HFFc6 (cell line): ENCODE measurements around the gene CIDEB. TPM values are rescaled to one million over a fixed set of nuclear protein-coding genes. Genes with fewer than 3 reads are reported as not detected.
A peak's percentile ranks its signal among the peaks of the same experiment; 100 is the strongest.

Experiments used
- DNase-seq: peaks from one replicate; pipeline ENCODE4 v3.0.0-alpha.2; 2018
- H3K27ac Mint-ChIP-seq: 2 replicates; pipeline ENCODE4 v1.8.0; 2020; ENCODE audit warnings: mild to moderate bottlenecking, mixed read lengths
- H3K27me3 Mint-ChIP-seq: 2 replicates; pipeline ENCODE4 v1.8.0; 2021; ENCODE audit warnings: mild to moderate bottlenecking, moderate library complexity, mixed read lengths; ENCODE audit not compliant: insufficient read depth
- H3K36me3 Mint-ChIP-seq: 2 replicates; pipeline ENCODE4 v1.8.0; 2021; ENCODE audit warnings: low read depth, mixed read lengths
- H3K4me1 Mint-ChIP-seq: 2 replicates; pipeline ENCODE4 v1.8.0; 2020; ENCODE audit warnings: low read depth, mixed read lengths
- H3K4me3 Mint-ChIP-seq: 2 replicates; pipeline ENCODE4 v1.8.0; 2020; ENCODE audit warnings: mild to moderate bottlenecking, moderate library complexity, mixed read lengths
- H3K9me3 Mint-ChIP-seq: 2 replicates; pipeline ENCODE4 v1.8.0; 2020; ENCODE audit warnings: mild to moderate bottlenecking, mixed read lengths
- total RNA-seq, 6 experiments: library from RNA; stranded (reverse); fragmentation: NEBNext Ultra II Directional; extraction: Animal tissue kit (Norgen Biotek cat#: 25700); gene quantifications; 2 replicates in 1 of 6; 3 replicates in 5 of 6; pipeline ENCODE4 v1.2.3, GENCODE V29; 2021
- TF ChIP-seq, protein P1 (sequence below): fragments of 200-600 bp; sonication (generic); IDR thresholded peaks from 2 replicates; pipeline ENCODE4 v1.5.0; 2021; ENCODE audit warnings: antibody characterized with exemption, mild to moderate bottlenecking

The CIDEB gene
- total RNA-seq, 6 experiments from 2014 or later: 0.17 to 0.40 (median 0.20) TPM; not detected in 1

DNA sequence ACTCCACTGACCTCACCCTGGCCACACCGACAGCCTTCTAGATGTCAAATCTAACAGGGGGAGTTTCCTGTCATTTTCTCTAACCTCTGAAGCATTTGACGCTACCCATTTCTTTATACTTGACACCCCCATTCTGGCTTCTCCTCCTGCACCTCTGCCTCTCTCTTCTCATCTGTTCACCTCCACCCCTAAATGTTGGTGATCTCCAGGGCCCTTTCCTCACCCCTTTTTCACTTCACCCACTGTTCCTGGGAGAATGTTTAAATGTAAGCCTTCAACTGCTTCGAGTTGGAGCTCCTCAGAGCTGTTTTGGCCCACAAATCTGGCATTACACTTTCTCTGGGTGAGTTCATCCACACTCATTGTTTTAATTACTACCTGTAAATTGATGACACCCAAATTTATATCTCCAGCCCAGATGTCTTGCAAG, 35.9 kb downstream of the CIDEB start:
- DNase-seq: no peak
- TF ChIP-seq, protein P1, sequence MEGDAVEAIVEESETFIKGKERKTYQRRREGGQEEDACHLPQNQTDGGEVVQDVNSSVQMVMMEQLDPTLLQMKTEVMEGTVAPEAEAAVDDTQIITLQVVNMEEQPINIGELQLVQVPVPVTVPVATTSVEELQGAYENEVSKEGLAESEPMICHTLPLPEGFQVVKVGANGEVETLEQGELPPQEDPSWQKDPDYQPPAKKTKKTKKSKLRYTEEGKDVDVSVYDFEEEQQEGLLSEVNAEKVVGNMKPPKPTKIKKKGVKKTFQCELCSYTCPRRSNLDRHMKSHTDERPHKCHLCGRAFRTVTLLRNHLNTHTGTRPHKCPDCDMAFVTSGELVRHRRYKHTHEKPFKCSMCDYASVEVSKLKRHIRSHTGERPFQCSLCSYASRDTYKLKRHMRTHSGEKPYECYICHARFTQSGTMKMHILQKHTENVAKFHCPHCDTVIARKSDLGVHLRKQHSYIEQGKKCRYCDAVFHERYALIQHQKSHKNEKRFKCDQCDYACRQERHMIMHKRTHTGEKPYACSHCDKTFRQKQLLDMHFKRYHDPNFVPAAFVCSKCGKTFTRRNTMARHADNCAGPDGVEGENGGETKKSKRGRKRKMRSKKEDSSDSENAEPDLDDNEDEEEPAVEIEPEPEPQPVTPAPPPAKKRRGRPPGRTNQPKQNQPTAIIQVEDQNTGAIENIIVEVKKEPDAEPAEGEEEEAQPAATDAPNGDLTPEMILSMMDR: no peak
- peaks cover 5% of the 10 kb centered on the region for H3K27me3 Mint-ChIP-seq
- 0 out of 2 replicates have a peak, but pooled peaks cover 4% of the 10 kb centered on the region for H3K36me3 Mint-ChIP-seq
- peaks cover 34% of the 10 kb centered on the region for H3K4me1 Mint-ChIP-seq
- no peaks in the 10 kb centered on the region for H3K9me3 Mint-ChIP-seq
- H3K4me3 Mint-ChIP-seq: peak overlapping the region; percentile 90
- H3K27ac Mint-ChIP-seq: peak overlapping the region; percentile 80

GRCh38 chr14:24271134-24271833, 36.5 kb downstream of the CIDEB start, which contains the start of gene RABGGTA:
Gene RABGGTA (minus strand): TSS chr14:24271597. CDS start chr14:24271115, 482 bp downstream.
- TF ChIP-seq, protein P1: peak; percentile 80
- H3K9me3 Mint-ChIP-seq: no peaks in the 10 kb centered on the region
- DNase-seq: peak; percentile 75
- H3K27ac Mint-ChIP-seq: peak within 1 kb of the TSS; percentile 95
- H3K4me3 Mint-ChIP-seq: peak within 1 kb of the TSS; percentile 90
- H3K27me3 Mint-ChIP-seq: peaks cover 5% of the 10 kb centered on the region
- H3K36me3 Mint-ChIP-seq: 0 out of 2 replicates have a peak, but pooled peaks cover 4% of the 10 kb centered on the region
- H3K4me1 Mint-ChIP-seq: peaks cover 34% of the 10 kb centered on the region

DNA sequence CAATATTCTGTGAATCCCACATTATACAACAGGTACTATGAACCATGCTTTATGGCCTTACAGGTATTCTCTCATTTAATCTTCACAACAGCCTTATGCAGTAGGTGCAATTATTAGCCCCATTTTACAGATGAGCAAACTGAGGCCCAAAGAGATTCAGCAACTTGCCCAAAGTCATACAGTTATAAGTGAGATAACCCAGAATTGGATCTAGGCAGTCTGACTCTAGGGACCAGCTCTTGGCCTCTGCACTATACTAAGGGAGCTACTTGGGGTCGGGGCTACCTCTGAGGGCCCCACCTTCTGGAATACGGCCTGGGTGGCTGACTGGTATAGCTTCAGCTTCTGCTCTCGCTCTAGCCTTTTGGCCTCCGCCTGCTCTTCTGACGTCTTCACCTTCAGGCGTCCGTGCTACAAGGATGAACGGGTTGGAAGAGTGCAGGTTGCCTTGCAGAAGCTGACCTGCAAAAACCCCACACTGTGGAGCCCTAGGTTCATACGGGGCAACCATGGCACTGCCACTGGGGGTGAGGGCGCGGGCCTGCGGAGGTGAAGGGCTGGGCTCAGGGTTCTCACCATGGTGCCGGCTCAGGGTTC, 37.1 kb downstream of the CIDEB start:
- TF ChIP-seq, protein P1: no peak
- Mint-ChIP-seq H3K27ac (peak overlapping the region; percentile 95), H3K27me3 (peaks cover 5% of the 10 kb centered on the region), H3K4me1 (peaks cover 34% of the 10 kb centered on the region), H3K36me3 (0 out of 2 replicates have a peak, but pooled peaks cover 4% of the 10 kb centered on the region), H3K4me3 (peak overlapping the region; percentile 90), H3K9me3 (no peaks in the 10 kb centered on the region)
- no peak for DNase-seq

DNA sequence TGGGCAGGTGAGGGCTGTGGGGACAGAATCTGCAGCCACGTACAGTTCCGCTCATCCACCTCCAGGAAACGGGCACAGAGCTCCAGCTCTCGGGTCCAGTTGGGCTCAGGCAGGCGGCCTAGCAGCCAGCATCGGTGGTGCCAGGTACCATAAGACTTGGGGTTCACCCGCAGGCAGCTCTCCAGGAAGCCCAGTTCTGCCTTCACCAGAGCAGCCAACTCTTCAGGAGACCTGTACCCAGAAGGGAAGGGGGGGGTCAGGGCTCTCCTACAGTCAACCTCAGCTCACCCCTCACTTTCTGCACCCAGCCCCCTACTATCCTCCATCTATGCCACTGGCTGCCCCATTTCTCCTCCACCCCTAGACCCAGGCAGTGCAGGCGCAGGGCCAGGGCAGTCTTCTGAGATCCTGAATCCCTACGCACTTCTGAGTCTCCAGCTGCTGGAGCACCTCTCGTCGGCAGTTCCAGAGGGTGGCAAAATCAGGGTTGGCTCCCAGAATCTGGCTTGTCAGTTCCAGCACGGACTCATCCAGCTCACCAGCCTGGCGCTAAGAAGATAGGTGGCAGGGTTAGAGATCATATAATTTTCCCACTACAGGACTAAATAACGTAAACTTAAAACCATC, 37.8 kb downstream of the CIDEB start:
- TF ChIP-seq, protein P1: no peak
- H3K9me3 Mint-ChIP-seq: no peaks in the 10 kb centered on the region
- H3K4me3 Mint-ChIP-seq: peak overlapping the region; percentile 90
- 0 out of 2 replicates have a peak, but pooled peaks cover 4% of the 10 kb centered on the region for H3K36me3 Mint-ChIP-seq
- peaks cover 34% of the 10 kb centered on the region for H3K4me1 Mint-ChIP-seq
- H3K27ac Mint-ChIP-seq: no peak overlapping the region
- no peak for DNase-seq
- peaks cover 5% of the 10 kb centered on the region for H3K27me3 Mint-ChIP-seq

- TF ChIP-seq, protein P1: no peak
- Mint-ChIP-seq H3K9me3 (no peaks in the 10 kb centered on the region), H3K36me3 (0 out of 2 replicates have a peak, but pooled peaks cover 4% of the 10 kb centered on the region), H3K27me3 (peaks cover 5% of the 10 kb centered on the region), H3K4me1 (peaks cover 33% of the 10 kb centered on the region), H3K4me3 (no peak overlapping the region), H3K27ac (no peak overlapping the region)
- DNase-seq: no peak
Measured at GRCh38 chr14:24269368-24269767, 38.4 kb downstream of the CIDEB start.
